GM12878 (cell line): Measurements from ENCODE around the gene FCHSD2. TPM values are rescaled to one million over a fixed set of nuclear protein-coding genes. Genes with fewer than 3 reads are reported as not detected.

Source experiments
- ATAC-seq: fragments of 200-7000 bp; cut with Tn5 transposase; 3 replicates; pipeline ENCODE4 v1.9.1; 2020; ENCODE audit warnings: mild to moderate bottlenecking, moderate library complexity
- BruUV-seq: library from RNA; stranded (reverse); fragments of 400-500 nt; replicated peaks from 2 replicates; lab custom pipeline; 2021; lab: Mats Ljungman, UMichigan
- CTCF ChIA-PET: fragments of 300-600 bp; sonication (Branson Sonifier 250); formaldehyde crosslinking; extraction: SDS; loops from one replicate; lab custom pipeline; 2021; ENCODE audit warnings: inconsistent platforms; lab: Yijun Ruan, JAX
- POLR2A ChIA-PET: fragments of 350-600 bp; formaldehyde crosslinking; extraction: SDS; loops from one replicate; lab custom pipeline; 2021; ENCODE audit warnings: inconsistent platforms; lab: Charles Lee
- RAD21 ChIA-PET: fragments of 300-600 bp; sonication (Branson Sonifier 250); formaldehyde crosslinking; loops from one replicate; lab custom pipeline; 2023; ENCODE audit warnings: antibody characterized with exemption; ENCODE audit not compliant: unreplicated experiment; lab: Charles Lee
- SMC1A ChIA-PET: fragments of 300-600 bp; sonication (Branson Sonifier 250); formaldehyde crosslinking; loops from one replicate; lab custom pipeline; 2023; ENCODE audit not compliant: unreplicated experiment, uncharacterized antibody; lab: Charles Lee
- DNase-seq: peaks from one replicate; pipeline ENCODE4 v3.0.0-alpha.2; 2011; ENCODE audit warnings: low read depth, low spot score
- FAIRE-seq: peaks from 3 replicates; lab custom pipeline; 2011; peaks lifted over from hg19 to GRCh38; lab: Jason Lieb, UNC
- H2AFZ ChIP-seq: 2 replicates; pipeline ENCODE4 v1.6.0; 2011; ENCODE audit warnings: low read depth, low read length, control low read depth; ENCODE audit not compliant: control insufficient read depth
- H3K27ac ChIP-seq: 2 replicates; pipeline ENCODE4 v1.5.1; 2011; ENCODE audit warnings: control low read depth; ENCODE audit not compliant: control insufficient read depth, insufficient read depth
- H3K27me3 ChIP-seq, 2 experiments: replicated peaks in 1 of 2; 2 replicates each; pipeline versions ENCODE4 v1.6.0 to v1.6.1; 2011; ENCODE audit warnings: low read length in 1 of 2; ENCODE audit not compliant: control insufficient read depth in 2 of 2, insufficient read depth in 2 of 2
- H3K36me3 ChIP-seq, 2 experiments: 2 replicates each; pipeline ENCODE4 v1.5.1; 2011; ENCODE audit warnings: low read length in 1 of 2; ENCODE audit not compliant: control insufficient read depth in 2 of 2, insufficient read depth in 2 of 2
- H3K4me1 ChIP-seq: 2 replicates; pipeline ENCODE4 v1.6.1; 2011; ENCODE audit warnings: mild to moderate bottlenecking, low read length, moderate library complexity, mixed read lengths; ENCODE audit not compliant: control insufficient read depth, insufficient read depth
- H3K4me2 ChIP-seq: 2 replicates; pipeline ENCODE4 v1.6.0; 2011; ENCODE audit warnings: control low read depth; ENCODE audit not compliant: control insufficient read depth, insufficient read depth
- H3K4me3 ChIP-seq: fragments of 200-600 bp; sonication (generic); 2 replicates; pipeline ENCODE4 v1.5.1; 2016
- H3K79me2 ChIP-seq: 2 replicates; pipeline ENCODE4 v1.6.0; 2011; ENCODE audit warnings: low read length; ENCODE audit not compliant: control insufficient read depth, insufficient read depth
- H3K9ac ChIP-seq: 2 replicates; pipeline ENCODE4 v1.8.0; 2011; ENCODE audit warnings: low read length, control low read depth, mixed read lengths; ENCODE audit not compliant: control insufficient read depth, insufficient read depth
- H3K9me3 ChIP-seq: replicated peaks from 3 replicates; pipeline ENCODE4 v1.5.1; 2011; ENCODE audit warnings: mild to moderate bottlenecking, low read length; ENCODE audit not compliant: control insufficient read depth, insufficient read depth
- H4K20me1 ChIP-seq: 2 replicates; pipeline ENCODE4 v1.6.0; 2011; ENCODE audit not compliant: control insufficient read depth, insufficient read depth
- ATF2 ChIP-seq: IDR thresholded peaks from 2 replicates; pipeline ENCODE4 v1.6.1; 2012; ENCODE audit warnings: low read length, inconsistent platforms
- EP300 ChIP-seq, 2 experiments: fragments of 150-350 bp in 1 of 2; IDR thresholded peaks; 2 replicates each; pipeline ENCODE4 v1.6.1; 2011 to 2012; ENCODE audit warnings: low read depth in 2 of 2, low read length in 2 of 2, borderline replicate concordance in 1 of 2, improper control_type of control experiment in 1 of 2, inconsistent platforms in 1 of 2; ENCODE audit not compliant: control insufficient read depth in 1 of 2
- FOXK2 ChIP-seq: fragments of 450-650 bp; IDR thresholded peaks from 2 replicates; pipeline ENCODE4 v1.6.1; 2017; ENCODE audit warnings: mild to moderate bottlenecking, moderate library complexity
- NFIC ChIP-seq: IDR thresholded peaks from 2 replicates; pipeline ENCODE4 v1.6.1; 2012; ENCODE audit warnings: low read depth, mild to moderate bottlenecking, inconsistent platforms, low read length, moderate library complexity
- NR2F1 ChIP-seq: fragments of 450-650 bp; conservative IDR thresholded peaks from 2 replicates; pipeline ENCODE4 v1.6.1; 2017; ENCODE audit warnings: mild to moderate bottlenecking
- NRF1 ChIP-seq: conservative IDR thresholded peaks from 2 replicates; pipeline ENCODE4 v1.6.1; 2011; ENCODE audit warnings: mild to moderate bottlenecking, low read depth, low read length, improper control_type of control experiment
- PAX8 ChIP-seq: fragments of 450-650 bp; IDR thresholded peaks from 2 replicates; pipeline ENCODE4 v1.6.1; 2017; ENCODE audit warnings: mild to moderate bottlenecking, moderate library complexity
- PML ChIP-seq: IDR thresholded peaks from 2 replicates; pipeline ENCODE4 v1.6.1; 2012; ENCODE audit warnings: low read length, inconsistent platforms
- POLR2AphosphoS5 ChIP-seq: IDR thresholded peaks from 2 replicates; pipeline ENCODE4 v1.6.1; 2011; ENCODE audit warnings: mild to moderate bottlenecking, low read length, inconsistent platforms
- RAD21 ChIP-seq: IDR thresholded peaks from 2 replicates; pipeline ENCODE4 v1.6.1; 2011; ENCODE audit warnings: mild to moderate bottlenecking, low read depth, low read length, moderate library complexity; ENCODE audit not compliant: insufficient read depth
- RB1 ChIP-seq: fragments of 450-650 bp; formaldehyde crosslinking; IDR thresholded peaks from 2 replicates; pipeline ENCODE4 v1.6.1; 2017; ENCODE audit warnings: mild to moderate bottlenecking, borderline replicate concordance
- RBBP5 ChIP-seq: fragments of 200-600 bp; sonication (generic); conservative IDR thresholded peaks from 2 replicates; pipeline ENCODE4 v1.6.1; 2016
- RFX5 ChIP-seq: IDR thresholded peaks from 2 replicates; pipeline ENCODE4 v1.6.1; 2011; ENCODE audit warnings: low read depth, low read length, improper control_type of control experiment
- SMAD1 ChIP-seq: fragments of 450-650 bp; IDR thresholded peaks from 2 replicates; pipeline ENCODE4 v1.6.1; 2018; ENCODE audit warnings: mild to moderate bottlenecking, low read depth; ENCODE audit not compliant: partially characterized antibody
- YBX1 ChIP-seq: fragments of 450-650 bp; IDR thresholded peaks from 2 replicates; pipeline ENCODE4 v1.6.1; 2016; ENCODE audit warnings: antibody characterized with exemption
- WGBS: methylation state at CpG from one replicate; pipeline ENCODE4 v1.1.6; 2016; ENCODE audit warnings: low lambda C conversion rate; ENCODE audit not compliant: insufficient replicate concordance, insufficient coverage; ENCODE audit errors: missing lambda C conversion rate; 5-methylcytosine and 5-hydroxymethylcytosine counted together
- in situ Hi-C: fragments of 300-500 bp; cut with MboI; formaldehyde crosslinking; loops from 9 replicates; pipeline ENCODE4 v1.14.3; 2018; ENCODE audit warnings: mixed read lengths
- intact Hi-C: fragments of 100-400 bp; cut with micrococcal nuclease; formaldehyde crosslinking; loops from one replicate; pipeline ENCODE4 v1.14.2; 2022; ENCODE audit not compliant: unreplicated experiment
- polyA plus RNA-seq, 11 experiments: library from polyadenylated mRNA; depleted of rRNA in 4 of 11; unstranded in 6 of 11; stranded (reverse) in 5 of 11; fragments of >200 nt; fragmentation: Nextera tagmentation in 4 of 11; fragmentation: Illumina TruSeq in 1 of 11; extraction: Ambion mirVana in 4 of 11; extraction: Trizol in 1 of 11; gene quantifications; 1 replicate in 1 of 11; 2 replicates in 10 of 11; pipeline versions ENCODE4 v1.2.1 to v1.2.3, GENCODE V29; 2011 to 2016; ENCODE audit warnings: inconsistent platforms in 2 of 11, missing spikeins in 2 of 11, low read depth in 1 of 11
- total RNA-seq, 4 experiments: library from RNA; depleted of rRNA in 3 of 4; stranded (reverse); fragments of >200 nt in 3 of 4; fragmentation: Illumina TruSeq in 1 of 4; extraction: Trizol in 1 of 4; gene quantifications; 2 replicates each; pipeline versions ENCODE4 v1.2.1 to v1.2.3, GENCODE V29; 2013 to 2021

The FCHSD2 gene
- total and polyA plus RNA-seq, 10 of the 15 experiments (the other 5 are each of a cell fraction or from before 2014, with no cell fraction given), result 13.2 to 89.8 (median 47.8) TPM

- ChIA-PET SMC1A (interaction anchor here (0.6 to 10.1 kb wide), 5 partner anchors 11 to 100 kb away, joined by 3 to 188 read pairs (median 17); no protein-coding TSS in a partner anchor), CTCF (interaction anchor here (1.1 to 7.8 kb wide), 8 partner anchors 9 to 148 kb away, joined by 3 to 160 read pairs (median 16); no protein-coding TSS in a partner anchor), POLR2A (interaction anchor here (0.5 to 1.8 kb wide), 2 partner anchors 11 to 275 kb away, joined by 4 to 9 read pairs; no protein-coding TSS in a partner anchor), RAD21 (interaction anchor here (0.8 to 6.1 kb wide), 4 partner anchors 13 to 100 kb away, joined by 3 to 115 read pairs (median 17); no protein-coding TSS in a partner anchor)
- intact Hi-C loops (no loop called here), in situ Hi-C loops (loop anchor here (5.0 to 25.0 kb wide), 3 partner anchors 49 to 351 kb away; no protein-coding TSS in a partner anchor)
- ATAC-seq (no peak), DNase-seq (no peak), FAIRE-seq (no peak)
- Histone ChIP-seq H3K4me3 (no peak overlapping the region), H3K4me1 (peaks cover 35% of the 10 kb centered on the region), H3K4me2 (no peak overlapping the region; the same call in 1 of the 2 replicates), H3K9ac (no peak overlapping the region), H3K79me2 (no peaks in the 10 kb centered on the region), H3K27ac (no peak overlapping the region), H4K20me1 (no peaks in the 10 kb centered on the region), H3K9me3 (no peaks in the 10 kb centered on the region), H2AFZ (no peak overlapping the region), H3K27me3 (no peaks in the 10 kb centered on the region), H3K36me3 (no peaks in the 10 kb centered on the region)
- no TSS peak for BruUV-seq
- no peak for TF ChIP-seq FOXK2
- TF ChIP-seq SMAD1, result no peak
- TF ChIP-seq PAX8, result no peak
- TF ChIP-seq NR2F1, result no peak
- TF ChIP-seq RAD21, result no peak
- TF ChIP-seq EP300 (IDR thresholded peaks at IDR 0.05; ENCODE audit: borderline replicate concordance in 1 of 2, control insufficient read depth in 1 of 2, low read depth in 2 of 2, low read length in 2 of 2), result no peak
- TF ChIP-seq RFX5, result no peak
- no peak for TF ChIP-seq NRF1
- TF ChIP-seq PML, result no peak
- TF ChIP-seq RBBP5, result no peak
- TF ChIP-seq ATF2, result no peak
- TF ChIP-seq NFIC, result no peak
- TF ChIP-seq YBX1, result no peak
- no peak for TF ChIP-seq POLR2AphosphoS5
- TF ChIP-seq RB1, result no peak
- WGBS, result 90% methylated on average over 4 of the region's 4 CpGs
Observed at GRCh38 chr11:73188301-73188700, 46.2 kb upstream of the FCHSD2 start.
